A549 (cell line): ENCODE data around the gene ANKRD13A. TPM values are rescaled to one million over a fixed set of nuclear protein-coding genes. Genes with fewer than 3 reads are reported as not detected.

Experiments used
- ATAC-seq, 2 experiments: fragments of 200-7000 bp in 1 of 2; fragments of >200 bp in 1 of 2; cut with Nextera tagmentation in 1 of 2; cut with Tn5 transposase in 1 of 2; 3 replicates each; pipeline versions ENCODE4 v1.8.0 to v1.9.1; 2018 to 2020; ENCODE audit warnings: mild to moderate bottlenecking in 1 of 2, moderate library complexity in 1 of 2
- CTCF ChIA-PET: fragments of 300-600 bp; sonication (Branson Sonifier 250); formaldehyde crosslinking; extraction: SDS; loops from one replicate; lab custom pipeline; 2021; ENCODE audit warnings: antibody characterized with exemption, inconsistent platforms; lab: Yijun Ruan, JAX
- POLR2A ChIA-PET: fragments of 350-600 bp; formaldehyde crosslinking; extraction: SDS; loops from one replicate; lab custom pipeline; 2021; ENCODE audit warnings: antibody characterized with exemption, inconsistent platforms; lab: Yijun Ruan, JAX
- DNase-seq, 2 experiments: peaks; one replicate each; pipeline versions ENCODE4 v3.0.0 to v3.0.0-alpha.2; 2011 to 2016; ENCODE audit warnings: low read depth in 1 of 2, low spot score in 1 of 2
- FAIRE-seq: peaks from 2 replicates; lab custom pipeline; 2011; peaks lifted over from hg19 to GRCh38; lab: Jason Lieb, UNC
- H3K27ac ChIP-seq, 2 experiments: fragments of >200 bp; sonication (Bioruptor Twin); formaldehyde crosslinking; 3 replicates each; pipeline ENCODE4 v1.5.1; 2016 to 2017
- H3K4me1 ChIP-seq: fragments of >200 bp; sonication (Bioruptor Twin); formaldehyde crosslinking; 3 replicates; pipeline ENCODE4 v1.6.1; 2016
- H3K4me2 ChIP-seq: fragments of >200 bp; sonication (Bioruptor Twin); formaldehyde crosslinking; 3 replicates; pipeline ENCODE4 v1.6.1; 2016
- H3K4me3 ChIP-seq: fragments of >200 bp; sonication (Bioruptor Twin); formaldehyde crosslinking; 3 replicates; pipeline ENCODE4 v1.5.1; 2016
- H3K9me3 ChIP-seq: fragments of >200 bp; sonication (Bioruptor Twin); formaldehyde crosslinking; 3 replicates; pipeline ENCODE4 v1.6.1; 2016
- ATOH8 ChIP-seq: fragments of 250-450 bp; sonication (Bioruptor Pico); IDR thresholded peaks from 2 replicates; pipeline ENCODE4 v1.5.0; 2020; ENCODE audit warnings: low read depth, mild to moderate bottlenecking, moderate library complexity
- BCL3 ChIP-seq: fragments of >200 bp; sonication (Bioruptor Twin); formaldehyde crosslinking; IDR thresholded peaks from 3 replicates; pipeline ENCODE4 v1.6.1; 2016
- BHLHE40 ChIP-seq: IDR thresholded peaks from 2 replicates; pipeline ENCODE4 v1.6.1; 2012; ENCODE audit warnings: low read depth, low read length, inconsistent platforms
- CBX2 ChIP-seq: fragments of 200-600 bp; sonication (generic); IDR thresholded peaks from 2 replicates; pipeline ENCODE4 v1.6.1; 2016; ENCODE audit warnings: low read depth, mild to moderate bottlenecking, borderline replicate concordance
- E2F6 ChIP-seq: IDR thresholded peaks from 2 replicates; pipeline ENCODE4 v1.6.1; 2012; ENCODE audit warnings: low read depth, borderline replicate concordance
- FOSB ChIP-seq: fragments of 250-450 bp; sonication (Bioruptor Pico); IDR thresholded peaks from 2 replicates; pipeline ENCODE4 v1.5.0; 2020; ENCODE audit warnings: mild to moderate bottlenecking, moderate library complexity
- FOSL2 ChIP-seq, 2 experiments: fragments of 450-650 bp in 1 of 2; fragments of >200 bp in 1 of 2; sonication (Bioruptor Twin) in 1 of 2; formaldehyde crosslinking; IDR thresholded peaks; 2 replicates each; pipeline versions ENCODE4 v1.5.0 to v1.6.1; 2016 to 2020; ENCODE audit warnings: mild to moderate bottlenecking in 1 of 2, moderate library complexity in 1 of 2
- HES2 ChIP-seq: fragments of >200 bp; sonication (Bioruptor Twin); formaldehyde crosslinking; IDR thresholded peaks from 2 replicates; pipeline ENCODE4 v1.6.1; 2016
- HEYL ChIP-seq: fragments of 250-450 bp; sonication (Bioruptor Pico); IDR thresholded peaks from 2 replicates; pipeline ENCODE4 v1.8.0; 2021; ENCODE audit warnings: mild to moderate bottlenecking, moderate library complexity
- HMGXB4 ChIP-seq: fragments of 250-450 bp; sonication (Bioruptor Pico); IDR thresholded peaks from 2 replicates; pipeline ENCODE4 v1.5.0; 2021; ENCODE audit warnings: mild to moderate bottlenecking, moderate library complexity, borderline replicate concordance
- KDM1A ChIP-seq: fragments of 200-600 bp; sonication (generic); IDR thresholded peaks from 2 replicates; pipeline ENCODE4 v1.6.1; 2016; ENCODE audit warnings: low read depth, mild to moderate bottlenecking
- KDM5A ChIP-seq: fragments of 200-600 bp; sonication (generic); IDR thresholded peaks from 2 replicates; pipeline ENCODE4 v1.6.1; 2016; ENCODE audit warnings: antibody characterized with exemption, mild to moderate bottlenecking
- MAX ChIP-seq: IDR thresholded peaks from 2 replicates; pipeline ENCODE4 v1.6.1; 2012
- MAZ ChIP-seq: fragments of 150-350 bp; IDR thresholded peaks from 2 replicates; pipeline ENCODE4 v1.6.1; 2014; ENCODE audit warnings: antibody characterized with exemption, low read depth, low read length, borderline replicate concordance
- PBX3 ChIP-seq: IDR thresholded peaks from 2 replicates; pipeline ENCODE4 v1.6.1; 2012
- PHF8 ChIP-seq: fragments of 200-600 bp; sonication (generic); IDR thresholded peaks from 2 replicates; pipeline ENCODE4 v1.6.1; 2016; ENCODE audit warnings: low read depth, mild to moderate bottlenecking, antibody characterized with exemption, moderate library complexity, borderline replicate concordance
- POLR2AphosphoS2 ChIP-seq: conservative IDR thresholded peaks from 2 replicates; pipeline ENCODE4 v1.6.1; 2012; ENCODE audit warnings: low read length, improper control_type of control experiment, inconsistent platforms
- RARB ChIP-seq: fragments of 250-450 bp; sonication (Bioruptor Pico); IDR thresholded peaks from 2 replicates; pipeline ENCODE4 v1.8.0; 2021; ENCODE audit warnings: mild to moderate bottlenecking, moderate library complexity
- RCOR1 ChIP-seq: fragments of 150-350 bp; IDR thresholded peaks from 2 replicates; pipeline ENCODE4 v1.6.1; 2014; ENCODE audit warnings: antibody characterized with exemption, low read length, low read depth
- RNF2 ChIP-seq: fragments of 200-600 bp; sonication (generic); IDR thresholded peaks from 2 replicates; pipeline ENCODE4 v1.6.1; 2016; ENCODE audit warnings: low read depth, mild to moderate bottlenecking, antibody characterized with exemption, moderate library complexity, borderline replicate concordance
- TFCP2L1 ChIP-seq: fragments of 250-450 bp; sonication (Bioruptor Pico); IDR thresholded peaks from 2 replicates; pipeline ENCODE4 v1.5.0; 2021; ENCODE audit warnings: mild to moderate bottlenecking
- TP53 ChIP-seq: fragments of 250-450 bp; sonication (Bioruptor Pico); IDR thresholded peaks from 2 replicates; pipeline ENCODE4 v1.5.0; 2021; ENCODE audit warnings: mild to moderate bottlenecking, moderate library complexity
- ZNF302 ChIP-seq: fragments of 250-450 bp; sonication (Bioruptor Pico); IDR thresholded peaks from 2 replicates; pipeline ENCODE4 v1.9.0; 2021; ENCODE audit warnings: inconsistent platforms, mild to moderate bottlenecking, moderate library complexity
- ZSCAN20 ChIP-seq: fragments of 250-450 bp; sonication (Bioruptor Pico); IDR thresholded peaks from 2 replicates; pipeline ENCODE4 v1.8.0; 2022; ENCODE audit warnings: mild to moderate bottlenecking, moderate library complexity
- WGBS: methylation state at CpG from one replicate; pipeline ENCODE4 v1.1.6; 2017; ENCODE audit errors: missing lambda C conversion rate; 5-methylcytosine and 5-hydroxymethylcytosine counted together
- polyA plus RNA-seq, 4 experiments: library from polyadenylated mRNA; depleted of rRNA in 3 of 4; stranded (reverse); fragments of >200 nt; fragmentation: RNase III in 1 of 4; extraction: RNeasy Plus Mini Kit Qiagen cat#74134 plus additional on column Dnase treatment in 1 of 4; gene quantifications; 2 replicates in 3 of 4; 3 replicates in 1 of 4; pipeline ENCODE4 v1.2.3, GENCODE V29; 2011 to 2017

Gene ANKRD13A
- polyA plus RNA-seq, 2 of the 4 experiments (the other 2 are of a cell fraction), result 12.1 to 23.8 TPM

GRCh38 chr12:109991586-109991985, 7.6 kb upstream of the ANKRD13A start:
- CTCF ChIA-PET, result interaction anchor here (0.7 kb wide), 1 partner anchor 282 kb away, joined by 4 read pairs; no protein-coding TSS in a partner anchor
- FAIRE-seq (no peak), ATAC-seq (no peak), DNase-seq (no peak)
- Histone ChIP-seq H3K4me1 (peaks cover 14% of the 10 kb centered on the region), H3K4me3 (no peak overlapping the region), H3K27ac (no peak overlapping the region), H3K9me3 (no peaks in the 10 kb centered on the region), H3K4me2 (no peak overlapping the region)
- POLR2A ChIA-PET, result no interaction called here
- no peak for TF ChIP-seq MAZ
- TF ChIP-seq ATOH8 (CRISPR knock-in tag), result no peak
- TF ChIP-seq PHF8, result no peak
- TF ChIP-seq BHLHE40, result no peak
- no peak for TF ChIP-seq RCOR1
- no peak for TF ChIP-seq POLR2AphosphoS2
- no peak for TF ChIP-seq HES2
- TF ChIP-seq TP53, result no peak
- TF ChIP-seq ZNF302 (CRISPR knock-in tag), result no peak
- no peak for TF ChIP-seq FOSB
- no peak for TF ChIP-seq KDM5A
- TF ChIP-seq RARB (CRISPR knock-in tag), result no peak
- no peak for TF ChIP-seq ZSCAN20 (CRISPR knock-in tag)
- no peak for TF ChIP-seq PBX3
- TF ChIP-seq E2F6, result no peak
- no peak for TF ChIP-seq KDM1A
- TF ChIP-seq TFCP2L1 (CRISPR knock-in tag), result no peak
- TF ChIP-seq HMGXB4 (CRISPR knock-in tag), result no peak
- no peak for TF ChIP-seq BCL3
- TF ChIP-seq RNF2, result no peak
- 82% methylated on average over 5 of the region's 5 CpGs for WGBS

- no peak overlapping the region for H3K4me3 ChIP-seq
- H3K4me2 ChIP-seq, result no peak overlapping the region
- FAIRE-seq (no peak), DNase-seq (no peak), ATAC-seq (no peak)
- TF ChIP-seq HEYL (CRISPR knock-in tag) (no peak), FOSL2 (IDR thresholded peaks at IDR 0.05) (no peak), FOSL2 (CRISPR knock-in tag; IDR thresholded peaks at IDR 0.05) (no peak), CBX2 (no peak), MAX (no peak), TFCP2L1 (CRISPR knock-in tag) (no peak)
- peaks cover 15% of the 10 kb centered on the region for H3K4me1 ChIP-seq
- 92% methylated on average over 2 of the region's 2 CpGs for WGBS
- H3K27ac ChIP-seq, result no peak overlapping the region
- H3K9me3 ChIP-seq, result no peaks in the 10 kb centered on the region
- ChIA-PET CTCF (interaction anchor here (0.6 to 1.6 kb wide), 4 partner anchors 19 to 483 kb away, joined by 3 to 5 read pairs (median 3); no protein-coding TSS in a partner anchor), POLR2A (no interaction called here)
Measured at GRCh38 chr12:109993091-109993490, 6.1 kb upstream of the ANKRD13A start.
